ENCODE results near the gene CLDND2.

CLDND2 gene

GRCh38 chr19:51327066-51328001 is 41.5 kb downstream of the CLDND2 start:
- DNase-seq, result no peak

- DNase-seq, result no peak
Measured at GRCh38 chr19:51326216-51327065, 42.4 kb downstream of the CLDND2 start.

- DNase-seq, result no peak
Measured at GRCh38 chr19:51325161-51325976, 43.4 kb downstream of the CLDND2 start.

GRCh38 chr19:51324167-51324481 is 44.7 kb downstream of the CLDND2 start:
- DNase-seq, result no peak

GRCh38 chr19:51323481-51324166 is 45.2 kb downstream of the CLDND2 start:
- DNase-seq, result no peak

GRCh38 chr19:51321799-51322198 is 47.0 kb downstream of the CLDND2 start:
- DNase-seq, result no peak

GRCh38 chr19:51320280-51320657 is 48.5 kb downstream of the CLDND2 start:
- DNase-seq, result no peak

- no peak for DNase-seq
Measured at GRCh38 chr19:51319649-51320279, 49.0 kb downstream of the CLDND2 start.

GRCh38 chr19:51318687-51319648 is 49.8 kb downstream of the CLDND2 start:
- no peak for DNase-seq

- no peak for DNase-seq
Measured at GRCh38 chr19:51317968-51318367, 50.8 kb downstream of the CLDND2 start.

GRCh38 chr19:51317376-51317775 is 51.4 kb downstream of the CLDND2 start:
- no peak for DNase-seq
